Neuronal stem cell (in vitro differentiated cells): ENCODE data around the gene DDX23.
A peak's percentile ranks its signal among the peaks of the same experiment; 100 is the strongest.

Experiments used
- DNase-seq: peaks from one replicate; pipeline ENCODE4 v3.0.0-alpha.2; 2013; ENCODE audit warnings: low spot score
- H2AFZ ChIP-seq: one replicate; pipeline ENCODE4 v1.6.1; 2013; ENCODE audit warnings: mild to moderate bottlenecking, low read length, inconsistent platforms
- H2AK5ac ChIP-seq: 2 replicates; pipeline ENCODE4 v1.6.1; 2013; ENCODE audit warnings: low read depth, mild to moderate bottlenecking, inconsistent platforms, low read length, moderate library complexity, mixed read lengths
- H2BK120ac ChIP-seq: 2 replicates; pipeline ENCODE4 v1.6.1; 2013; ENCODE audit warnings: low read depth, mild to moderate bottlenecking, inconsistent platforms, low read length, moderate library complexity, mixed read lengths
- H2BK12ac ChIP-seq: one replicate; pipeline ENCODE4 v1.6.1; 2013; ENCODE audit warnings: low read length, inconsistent platforms
- H2BK15ac ChIP-seq: 2 replicates; pipeline ENCODE4 v1.6.1; 2013; ENCODE audit warnings: mild to moderate bottlenecking, low read length, inconsistent platforms, mixed read lengths
- H2BK5ac ChIP-seq: one replicate; pipeline ENCODE4 v1.6.1; 2013; ENCODE audit warnings: inconsistent platforms, mild to moderate bottlenecking, low read length, moderate library complexity
- H3K14ac ChIP-seq: one replicate; pipeline ENCODE4 v1.6.1; 2013; ENCODE audit warnings: low read length, inconsistent platforms
- H3K18ac ChIP-seq: 2 replicates; pipeline ENCODE4 v1.6.1; 2013; ENCODE audit warnings: low read length, inconsistent platforms
- H3K23ac ChIP-seq: 2 replicates; pipeline ENCODE4 v1.6.1; 2013; ENCODE audit warnings: low read depth, mild to moderate bottlenecking, mixed read lengths, low read length, inconsistent platforms; ENCODE audit not compliant: poor library complexity
- H3K27ac ChIP-seq: replicated peaks from 3 replicates; pipeline ENCODE4 v1.5.1; 2013; ENCODE audit warnings: low read length, inconsistent platforms
- H3K27me3 ChIP-seq, 3 experiments: 2 replicates each; pipeline ENCODE4 v1.6.1; 2013; ENCODE audit warnings: low read length in 3 of 3, mild to moderate bottlenecking in 2 of 3, inconsistent platforms in 1 of 3, low read depth in 1 of 3, mixed read lengths in 1 of 3, moderate library complexity in 1 of 3; ENCODE audit not compliant: control insufficient read depth in 3 of 3, insufficient read depth in 3 of 3
- H3K36me3 ChIP-seq, 2 donors: replicated peaks in 1 of 2; 2 replicates each; pipeline ENCODE4 v1.6.1; 2013; ENCODE audit warnings: low read length in 2 of 2; ENCODE audit not compliant: control insufficient read depth in 2 of 2, insufficient read depth in 2 of 2
- H3K4ac ChIP-seq: 2 replicates; pipeline ENCODE4 v1.6.1; 2013; ENCODE audit warnings: inconsistent platforms, mild to moderate bottlenecking, low read length, moderate library complexity
- H3K4me1 ChIP-seq, 2 donors: 1 replicate in 1 of 2; 2 replicates in 1 of 2; pipeline ENCODE4 v1.6.1; 2013; ENCODE audit warnings: low read length in 2 of 2, low read depth in 1 of 2; ENCODE audit not compliant: control insufficient read depth in 2 of 2, insufficient read depth in 1 of 2
- H3K4me2 ChIP-seq: one replicate; pipeline ENCODE4 v1.6.1; 2013; ENCODE audit warnings: mild to moderate bottlenecking, low read length, inconsistent platforms; ENCODE audit not compliant: insufficient read depth, poor library complexity, severe bottlenecking
- H3K4me3 ChIP-seq, 2 donors: 2 replicates each; pipeline ENCODE4 v1.5.1; 2013; ENCODE audit warnings: low read length in 2 of 2, mild to moderate bottlenecking in 2 of 2, inconsistent platforms in 1 of 2, moderate library complexity in 1 of 2
- H3K79me1 ChIP-seq: one replicate; pipeline ENCODE4 v1.6.1; 2013; ENCODE audit warnings: low read depth, mild to moderate bottlenecking, inconsistent platforms, low read length, moderate library complexity
- H3K9ac ChIP-seq: one replicate; pipeline ENCODE4 v1.6.1; 2013; ENCODE audit warnings: mild to moderate bottlenecking, low read depth, low read length, inconsistent platforms; ENCODE audit not compliant: poor library complexity
- H3K9me3 ChIP-seq, 2 donors: replicated peaks in 1 of 2; 2 replicates each; pipeline versions ENCODE3 to v1.6.1; 2013; ENCODE audit warnings: low read length in 2 of 2, mild to moderate bottlenecking in 2 of 2, inconsistent platforms in 1 of 2, low read depth in 1 of 2, mixed read lengths in 1 of 2, moderate library complexity in 1 of 2; ENCODE audit not compliant: control insufficient read depth in 2 of 2, insufficient read depth in 1 of 2
- H4K8ac ChIP-seq: one replicate; pipeline ENCODE4 v1.6.1; 2013; ENCODE audit warnings: low read depth, mild to moderate bottlenecking, inconsistent platforms, low read length, moderate library complexity
- H4K91ac ChIP-seq: one replicate; pipeline ENCODE4 v1.6.1; 2013; ENCODE audit warnings: low read length, low read depth, mild to moderate bottlenecking, inconsistent platforms; ENCODE audit not compliant: poor library complexity
- WGBS, 2 donors: extraction: QIAGEN DNeasy Blood & Tissue Kit; methylation state at CpG; one replicate each; pipeline ENCODE4 v1.1.7; 2013; ENCODE audit warnings: missing lambda C conversion rate in 2 of 2, mixed read lengths in 1 of 2; ENCODE audit not compliant: insufficient read length in 2 of 2, insufficient replicate concordance in 1 of 2; ENCODE audit errors: extremely low coverage in 2 of 2; 5-methylcytosine and 5-hydroxymethylcytosine counted together

DDX23 gene

GRCh38 chr12:48819986-48820725 is 31.8 kb downstream of the DDX23 start:
- Histone ChIP-seq H3K4ac (no peak overlapping the region), H4K8ac (no peak overlapping the region), H2BK5ac (no peak overlapping the region), H3K27me3 (peaks cover 0 to 12% (median 0%) of the 10 kb centered on the region in 3 experiments), H3K27ac (no peak overlapping the region), H4K91ac (no peak overlapping the region), H2BK120ac (no peak overlapping the region), H3K23ac (peak overlapping the region; percentile 17), H2BK15ac (no peak overlapping the region), H3K79me1 (peaks cover 2% of the 10 kb centered on the region), H2AFZ (no peak overlapping the region), H2AK5ac (peak overlapping the region; percentile 81), H3K18ac (no peak overlapping the region), H3K9me3 (no peaks in the 10 kb centered on the region), H3K4me1 (peaks cover 22 to 32% of the 10 kb centered on the region in 2 donors), H2BK12ac (no peak overlapping the region), H3K9ac (no peak overlapping the region), H3K36me3 (peaks cover 11 to 34% of the 10 kb centered on the region in 2 donors), H3K14ac (no peak overlapping the region), H3K4me3 (no peak overlapping the region), H3K4me2 (no peak overlapping the region)
- DNase-seq = no peak
- no CpG with 5 or more reads among the region's 5 CpGs for WGBS, 2 donors

- no peak overlapping the region for H3K27ac ChIP-seq
- DNase-seq = no peak
Measured at GRCh38 chr12:48818831-48819590, 33.0 kb downstream of the DDX23 start.

GRCh38 chr12:48817873-48818830 is 33.8 kb downstream of the DDX23 start, which contains the start of gene CACNB3:
Gene CACNB3, plus strand, starts transcription at chr12:48818496. Its CDS starts 434 bp downstream, at chr12:48818930.
- peaks cover 0 to 12% (median 0%) of the 10 kb centered on the region in 3 experiments for H3K27me3 ChIP-seq
- no peaks in the 10 kb centered on the region for H3K9me3 ChIP-seq
- no peak within 1 kb of the TSS for H4K8ac ChIP-seq
- peak within 1 kb of the TSS; percentile 100 for H2AK5ac ChIP-seq
- peak within 1 kb of the TSS; percentile 84 for H3K4me2 ChIP-seq
- peak within 1 kb of the TSS; percentile 19 for H2BK15ac ChIP-seq
- peak; percentile 71 for DNase-seq
- peaks cover 27 to 37% of the 10 kb centered on the region in 2 donors for H3K4me1 ChIP-seq
- H2BK120ac ChIP-seq = peak within 1 kb of the TSS; percentile 0
- H2BK12ac ChIP-seq = peak within 1 kb of the TSS; percentile 77
- H4K91ac ChIP-seq = peak within 1 kb of the TSS; percentile 69
- peak within 1 kb of the TSS; percentile 94 for H2BK5ac ChIP-seq
- peak within 1 kb of the TSS; percentile 93 for H3K9ac ChIP-seq
- peak within 1 kb of the TSS; percentile 96 for H3K4ac ChIP-seq
- peaks cover 0 to 14% of the 10 kb centered on the region in 2 donors for H3K36me3 ChIP-seq
- peak within 1 kb of the TSS; percentile 96 for H3K23ac ChIP-seq
- peak within 1 kb of the TSS; percentile 32 for H3K27ac ChIP-seq
- peaks cover 2% of the 10 kb centered on the region for H3K79me1 ChIP-seq
- H3K4me3 ChIP-seq = peak within 1 kb of the TSS; percentile 65 to 85
- peak within 1 kb of the TSS; percentile 99 for H3K18ac ChIP-seq
- WGBS, 2 donors = no CpG with 5 or more reads among the region's 79 CpGs
- H2AFZ ChIP-seq = peak within 1 kb of the TSS; percentile 97
- peak within 1 kb of the TSS; percentile 25 for H3K14ac ChIP-seq

More at GRCh38 chr12:48818831-48819590, 33.0 kb downstream of the DDX23 start:
- Histone ChIP-seq H3K27me3 (peaks cover 0 to 12% (median 0%) of the 10 kb centered on the region in 3 experiments), H3K9me3 (no peaks in the 10 kb centered on the region), H3K9ac (peak overlapping the region; percentile 73), H3K4me3 (peak overlapping the region; percentile 65 to 85), H3K4me1 (peaks cover 27 to 33% of the 10 kb centered on the region in 2 donors), H4K8ac (no peak overlapping the region), H3K4ac (no peak overlapping the region), H2BK12ac (no peak overlapping the region), H3K4me2 (peak overlapping the region; percentile 84), H3K79me1 (peaks cover 2% of the 10 kb centered on the region), H2AK5ac (peak overlapping the region; percentile 23), H2AFZ (peak overlapping the region; percentile 97), H3K36me3 (peaks cover 3 to 22% of the 10 kb centered on the region in 2 donors), H2BK120ac (no peak overlapping the region), H3K14ac (no peak overlapping the region), H3K18ac (peak overlapping the region; percentile 94), H2BK15ac (no peak overlapping the region), H3K23ac (peak overlapping the region; percentile 61), H4K91ac (no peak overlapping the region), H2BK5ac (peak overlapping the region; percentile 94)
- WGBS, 2 donors = no CpG with 5 or more reads among the region's 37 CpGs
